ENCODE results near the gene ARHGEF17.

Gene ARHGEF17

GRCh38 chr11:73374151-73374550 lies 66.1 kb downstream of the ARHGEF17 start:
- ATAC-seq, result no peak
- TF ChIP-seq ARNTL (CRISPR knock-in tag; IDR thresholded peaks at IDR 0.05; ENCODE audit: borderline replicate concordance, low read depth), result no peak
- TF ChIP-seq ZNF70 (CRISPR knock-in tag; IDR thresholded peaks at IDR 0.05), result no peak
- TF ChIP-seq CSRNP3 (CRISPR knock-in tag; IDR thresholded peaks at IDR 0.05), result no peak
- TF ChIP-seq ZFP3 (CRISPR knock-in tag; IDR thresholded peaks at IDR 0.05), result no peak
- TF ChIP-seq ZFP30 (CRISPR knock-in tag; IDR thresholded peaks at IDR 0.05), result no peak
- TF ChIP-seq OSR1 (CRISPR knock-in tag; IDR thresholded peaks at IDR 0.05), result no peak
- TF ChIP-seq SNAI2 (CRISPR knock-in tag; IDR thresholded peaks at IDR 0.05), result no peak
- no peak for TF ChIP-seq BACH2 (CRISPR knock-in tag; IDR thresholded peaks at IDR 0.05; ENCODE audit: borderline replicate concordance)
- no peak for TF ChIP-seq ESRRG (CRISPR knock-in tag; IDR thresholded peaks at IDR 0.05)
- no peak for TF ChIP-seq POU6F1 (CRISPR knock-in tag; IDR thresholded peaks at IDR 0.05; ENCODE audit: borderline replicate concordance, low read depth)
- no peak for TF ChIP-seq CREB5 (CRISPR knock-in tag; IDR thresholded peaks at IDR 0.05; ENCODE audit: low read depth)
- TF ChIP-seq ISL1 (CRISPR knock-in tag; IDR thresholded peaks at IDR 0.05), result no peak
- no peak for TF ChIP-seq ZNF565 (CRISPR knock-in tag; conservative IDR thresholded peaks at IDR 0.05; ENCODE audit: low read depth)
- no peak for TF ChIP-seq GLIS3 (CRISPR knock-in tag; IDR thresholded peaks at IDR 0.05)
- TF ChIP-seq TCF4 (CRISPR knock-in tag; IDR thresholded peaks at IDR 0.05; ENCODE audit: borderline replicate concordance), result no peak
- TF ChIP-seq ZNF8 (CRISPR knock-in tag; IDR thresholded peaks at IDR 0.05), result no peak

GRCh38 chr11:73375830-73376159 lies 67.7 kb downstream of the ARHGEF17 start:
- TF ChIP-seq ESRRG (CRISPR knock-in tag; IDR thresholded peaks at IDR 0.05) (no peak), GLIS3 (CRISPR knock-in tag; IDR thresholded peaks at IDR 0.05) (no peak), OSR1 (CRISPR knock-in tag; IDR thresholded peaks at IDR 0.05) (no peak), BACH2 (CRISPR knock-in tag; IDR thresholded peaks at IDR 0.05; ENCODE audit: borderline replicate concordance) (no peak), ZNF70 (CRISPR knock-in tag; IDR thresholded peaks at IDR 0.05) (no peak), CREB5 (CRISPR knock-in tag; IDR thresholded peaks at IDR 0.05; ENCODE audit: low read depth) (no peak)
- no peak for ATAC-seq

GRCh38 chr11:73376160-73376802 lies 68.2 kb downstream of the ARHGEF17 start, which contains the start of gene RELT:
Gene RELT, plus strand, starts transcription at chr11:73376399. Its CDS starts 12,738 bp downstream, at chr11:73389137.
- TF ChIP-seq PATZ1 (CRISPR knock-in tag; IDR thresholded peaks at IDR 0.05; ENCODE audit: borderline replicate concordance), result no peak
- ATAC-seq, result peak; percentile 82

- peak; percentile 2; the same call in 2 of the 3 replicates for ATAC-seq
- no peak for TF ChIP-seq ARNTL (CRISPR knock-in tag; IDR thresholded peaks at IDR 0.05; ENCODE audit: borderline replicate concordance, low read depth)
- no peak for TF ChIP-seq ZNF70 (CRISPR knock-in tag; IDR thresholded peaks at IDR 0.05)
- TF ChIP-seq POU6F1 (CRISPR knock-in tag; IDR thresholded peaks at IDR 0.05; ENCODE audit: borderline replicate concordance, low read depth), result no peak
- no peak for TF ChIP-seq PATZ1 (CRISPR knock-in tag; IDR thresholded peaks at IDR 0.05; ENCODE audit: borderline replicate concordance)
- no peak for TF ChIP-seq RARB (CRISPR knock-in tag; IDR thresholded peaks at IDR 0.05)
- TF ChIP-seq GLIS3 (CRISPR knock-in tag; IDR thresholded peaks at IDR 0.05), result no peak
- no peak for TF ChIP-seq ISL1 (CRISPR knock-in tag; IDR thresholded peaks at IDR 0.05)
These were observed 68.9 kb downstream of the ARHGEF17 start for GRCh38 chr11:73376803-73377629.

Data from SK-N-SH treated with all-trans-retinoic acid at 6 μM for 48 hours (cell line).